ENCODE measurements around the gene ANKRD7. TPM values are rescaled to one million over a fixed set of nuclear protein-coding genes. Genes with fewer than 3 reads are reported as not detected.

The ANKRD7 gene
- 1.7 and 2.8 TPM in 2 replicates for total RNA-seq

GRCh38 chr7:118224521-118224920 is at the start of gene ANKRD7:
Gene ANKRD7 (plus strand): TSS chr7:118224704. CDS start chr7:118224831, 127 bp downstream.

GRCh38 chr7:118183786-118184564 is 40.5 kb upstream of the ANKRD7 start, which contains the start of gene LSM8:
Gene LSM8 (plus strand): TSS chr7:118184164. CDS start chr7:118184224, 60 bp downstream.

Other genes with a start within 250 kb of the ANKRD7 start
- gene LSM8, start 40.5 kb upstream of the ANKRD7 start, total RNA-seq = 32.4 and 42.2 TPM in 2 replicates

Measured in articular chondrocyte of knee joint (primary cell).